Myometrial cell (primary cell): ENCODE results near the gene UNC119. TPM values are rescaled to one million over a fixed set of nuclear protein-coding genes. Genes with fewer than 3 reads are reported as not detected.

ENCODE experiments used
- total RNA-seq: library from RNA; depleted of rRNA; stranded (reverse); fragments of >200 nt; gene quantifications from 2 replicates; pipeline ENCODE4 v1.2.3, GENCODE V29; 2015

The UNC119 gene
- total RNA-seq = 31.1 and 37.2 TPM in 2 replicates

DNA sequence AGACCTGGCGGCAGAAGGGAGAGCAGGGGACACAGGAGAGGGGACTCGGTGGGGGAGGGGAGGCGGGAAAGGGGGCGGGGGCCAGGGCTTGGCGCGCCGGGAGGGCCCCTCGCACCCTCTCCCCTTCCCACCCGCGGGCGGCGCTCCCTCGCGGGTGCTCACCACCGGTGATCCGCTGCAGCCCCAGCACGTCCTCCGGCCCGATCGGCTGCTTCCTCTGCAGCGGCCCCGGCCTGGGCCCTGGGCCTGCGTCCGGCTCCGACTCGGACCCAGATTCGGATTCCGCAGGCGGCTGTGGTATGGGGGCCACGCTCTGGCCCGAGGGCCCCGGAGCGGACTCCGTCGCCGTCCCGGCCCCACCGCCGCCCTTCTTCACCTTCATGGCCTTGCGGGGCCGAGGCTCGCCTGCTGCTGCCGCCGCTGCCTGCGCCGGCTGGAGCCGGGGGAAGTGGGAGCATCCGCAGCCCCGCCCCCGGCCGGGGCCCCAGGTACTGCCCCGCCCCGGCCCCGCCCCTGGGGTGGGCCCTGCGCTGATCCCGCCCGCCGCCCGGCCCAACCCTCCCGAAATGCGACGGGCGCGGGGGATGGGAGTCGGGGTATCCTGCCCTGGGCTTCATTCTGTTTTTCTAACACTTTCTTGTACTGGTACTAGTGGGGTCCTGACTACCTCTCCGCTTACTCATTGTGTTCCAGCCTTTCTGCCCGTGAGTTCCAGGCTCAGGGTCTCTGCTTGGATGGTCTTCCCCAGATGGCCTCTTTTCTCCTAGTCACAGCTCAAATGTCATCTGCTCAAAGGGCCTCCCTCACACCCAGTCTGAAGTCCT is at the start of gene UNC119:
TSS of gene UNC119 (minus strand) at position 449 of the 824 bp plus-strand sequence. CDS start at position 382, 67 bp downstream.

DNA sequence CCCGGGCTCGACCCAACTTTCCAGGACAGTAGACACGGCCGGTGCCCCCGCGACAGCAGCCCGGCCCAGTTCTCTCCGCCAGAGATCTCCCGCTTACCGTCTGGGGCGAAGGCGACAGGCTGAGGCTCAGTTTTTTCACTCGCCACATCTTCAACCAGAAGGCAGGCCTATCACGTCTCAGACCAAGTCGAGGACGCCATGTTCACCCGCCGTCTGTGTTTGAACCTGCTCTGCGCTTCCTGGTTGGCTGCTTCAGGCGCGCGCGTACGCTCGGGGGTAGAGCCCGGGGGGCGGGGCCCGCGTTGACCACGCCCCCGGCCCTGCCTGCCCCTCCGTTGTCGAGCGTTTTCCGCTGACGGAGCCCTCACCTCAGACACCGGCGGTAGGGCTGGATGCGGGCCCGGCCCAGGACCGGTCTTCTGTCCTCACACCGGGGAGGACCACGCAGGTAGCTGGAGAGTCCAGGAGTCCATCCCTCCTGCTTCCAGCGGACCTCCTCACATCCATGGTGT is 46.4 kb upstream of the UNC119 start, which contains the start of gene SPAG5:
TSS of gene SPAG5 (minus strand) at position 227 of the 512 bp plus-strand sequence. CDS start at position 148, 79 bp downstream.

DNA sequence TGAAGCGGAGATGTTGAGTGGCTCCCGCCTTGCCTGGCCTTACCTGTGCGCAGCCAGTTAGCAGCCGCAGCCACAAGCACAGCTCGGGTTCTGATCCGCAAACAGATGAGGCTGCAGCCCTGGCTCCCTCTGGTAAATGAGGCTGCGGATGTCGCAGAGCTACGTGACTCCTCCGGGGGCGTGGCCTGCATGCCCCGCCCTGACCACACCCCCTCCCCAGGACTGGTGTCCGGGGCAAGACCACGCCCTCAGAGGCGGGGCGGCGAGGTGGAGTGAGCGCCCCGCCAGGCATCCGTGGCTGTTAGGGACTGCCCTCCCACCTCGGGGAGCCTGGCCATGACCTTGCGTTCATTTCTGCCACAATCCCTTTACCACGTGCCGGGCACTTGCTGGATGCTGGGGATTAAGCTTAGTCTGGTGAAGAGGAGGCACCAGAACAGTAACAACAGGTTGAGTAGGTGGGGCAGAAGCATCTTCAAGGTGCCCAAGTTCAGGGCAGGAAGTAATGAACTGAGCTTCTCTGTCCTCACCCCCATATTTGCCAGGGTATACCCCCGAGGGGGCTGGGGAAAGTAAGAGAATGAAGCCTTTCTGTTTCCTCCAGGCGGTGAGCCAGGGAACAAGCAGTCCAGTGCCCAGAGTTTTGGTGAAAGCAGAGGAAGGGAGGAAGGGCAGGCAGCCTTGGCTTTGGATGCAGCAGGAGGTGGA is 24.5 kb upstream of the UNC119 start, which contains the start of gene ALDOC:
TSS of gene ALDOC (minus strand) at position 138 of the 708 bp plus-strand sequence. CDS start 1,363 bp downstream, outside the sequence.

DNA sequence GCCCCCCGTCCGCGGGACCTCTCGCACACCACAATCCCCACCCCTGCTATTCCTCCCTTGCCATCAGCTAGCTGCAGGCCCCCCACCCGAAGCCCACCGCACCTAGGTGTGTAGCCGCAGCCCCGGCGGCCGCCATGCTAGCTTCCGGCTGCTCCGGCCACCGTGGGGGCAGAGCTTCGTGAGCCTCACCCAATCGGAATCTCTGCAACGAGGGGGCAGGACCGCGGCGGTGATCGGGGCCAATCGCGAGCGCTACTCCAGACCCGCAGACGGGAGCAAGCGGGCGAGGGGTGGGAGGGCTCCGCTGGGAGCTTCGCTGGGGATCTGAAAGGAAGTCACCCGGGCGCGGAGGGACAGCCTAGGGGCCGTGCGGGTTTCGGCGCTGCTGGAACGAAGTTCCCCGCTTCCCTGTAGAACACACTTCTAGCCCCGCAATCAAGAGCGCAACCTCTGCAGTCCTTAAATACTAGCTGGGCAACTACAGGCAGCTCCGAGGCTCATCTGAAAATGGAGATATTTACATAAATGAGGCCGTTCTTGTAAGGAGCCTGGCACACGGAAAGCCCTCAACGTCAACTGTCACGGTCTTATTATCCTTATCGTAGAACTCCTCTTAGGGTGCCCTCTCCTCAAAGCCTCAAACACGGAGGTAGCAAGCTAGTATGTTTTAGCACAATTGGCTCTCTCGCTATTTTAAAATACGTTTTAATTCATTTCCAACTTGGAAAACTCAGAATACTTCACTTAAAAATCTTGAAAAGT is 19.1 kb upstream of the UNC119 start, which contains the start of gene PIGS:
TSS of gene PIGS (minus strand) at position 164 of the 762 bp plus-strand sequence. CDS start at position 136, 28 bp downstream.

DNA sequence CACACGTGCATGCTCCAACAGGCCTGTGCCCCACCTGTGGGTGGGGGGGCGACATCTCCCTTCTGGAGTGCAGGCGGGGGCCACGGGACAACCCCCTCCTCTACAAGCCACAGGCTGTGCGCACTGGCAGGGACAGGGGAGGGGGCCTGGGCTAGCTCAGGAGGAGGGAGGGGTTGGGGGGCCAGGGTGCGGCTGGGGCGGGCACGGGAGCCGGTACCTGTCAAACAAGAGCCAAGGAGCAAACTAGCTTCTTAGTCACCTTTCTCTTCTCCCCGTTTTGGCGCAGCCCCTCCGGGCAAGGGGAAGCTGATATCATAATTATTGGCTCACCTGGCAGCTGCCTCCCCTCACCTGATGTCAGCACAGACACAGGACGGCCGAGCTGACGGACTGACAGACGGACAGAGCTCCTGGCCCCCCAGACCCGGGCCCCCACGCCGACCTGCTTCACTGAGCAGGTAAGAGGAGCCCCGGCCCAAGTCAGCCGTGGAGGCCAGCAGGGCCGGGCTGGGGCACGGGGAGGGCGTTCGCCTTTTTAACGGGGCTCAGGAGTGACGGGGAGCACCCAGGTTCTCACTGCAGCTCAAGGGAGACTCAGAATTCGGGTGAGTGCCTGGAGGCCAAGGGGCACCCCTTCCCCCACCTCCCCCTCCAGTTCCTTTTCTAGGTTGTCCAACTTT is 46.3 kb downstream of the UNC119 start, which contains the start of gene FOXN1:
TSS of gene FOXN1 (plus strand) at position 363 of the 680 bp plus-strand sequence. CDS start 17,622 bp downstream, outside the sequence.

Other genes with a start within 250 kb of the UNC119 start
- gene TMEM97, start 233.4 kb downstream of the UNC119 start, total RNA-seq = 42.7 and 48.0 TPM in 2 replicates
- 49.3 and 64.5 TPM in 2 replicates for gene IFT20, start 217.2 kb downstream of the UNC119 start, total RNA-seq
- gene TNFAIP1, start 216.9 kb downstream of the UNC119 start, total RNA-seq = 30.6 and 32.4 TPM in 2 replicates
- gene POLDIP2, start 195.1 kb downstream of the UNC119 start, total RNA-seq = 147 and 150 TPM in 2 replicates
- not detected in 2 replicates for gene SEBOX, start 187.4 kb downstream of the UNC119 start, total RNA-seq
- gene VTN, start 182.3 kb downstream of the UNC119 start, total RNA-seq = 0.29 and 1.4 TPM in 2 replicates
- 4.6 and 5.8 TPM in 2 replicates for gene SARM1, start 180.9 kb downstream of the UNC119 start, total RNA-seq
- 4.0 and 4.1 TPM in 2 replicates for gene SLC46A1, start 146.4 kb downstream of the UNC119 start, total RNA-seq
- not detected in 2 replicates for gene SLC13A2, start 79.0 kb downstream of the UNC119 start, total RNA-seq
- not detected in 2 replicates for gene FOXN1, start 46.3 kb downstream of the UNC119 start, total RNA-seq
- 57.8 and 64.9 TPM in 2 replicates for gene PIGS, start 18.9 kb upstream of the UNC119 start, total RNA-seq
- 102 and 110 TPM in 2 replicates for gene ALDOC, start 24.3 kb upstream of the UNC119 start, total RNA-seq
- gene SPAG5, start 46.4 kb upstream of the UNC119 start, total RNA-seq = 43.2 and 48.1 TPM in 2 replicates
- gene RSKR, start 61.6 kb upstream of the UNC119 start, total RNA-seq = 0.35 and 0.58 TPM in 2 replicates
- 88.2 and 114 TPM in 2 replicates for gene BLTP2, start 92.5 kb upstream of the UNC119 start, total RNA-seq
- gene SDF2, start 109.3 kb upstream of the UNC119 start, total RNA-seq = 49.6 and 55.3 TPM in 2 replicates
- 19.6 and 24.1 TPM in 2 replicates for gene SUPT6H, start 109.6 kb upstream of the UNC119 start, total RNA-seq
- 0.18 and 2.3 TPM in 2 replicates for gene PROCA1, start 159.3 kb upstream of the UNC119 start, total RNA-seq
- gene RAB34, start 165.2 kb upstream of the UNC119 start, total RNA-seq = 403 and 461 TPM in 2 replicates
- 511 and 592 TPM in 2 replicates for gene RPL23A, start 167.4 kb upstream of the UNC119 start, total RNA-seq
- gene TLCD1, start 173.6 kb upstream of the UNC119 start, total RNA-seq = 10.4 and 10.8 TPM in 2 replicates
- gene NEK8, start 176.2 kb upstream of the UNC119 start, total RNA-seq = 2.1 and 34.3 TPM in 2 replicates
- 28.2 and 38.3 TPM in 2 replicates for gene TRAF4, start 191.4 kb upstream of the UNC119 start, total RNA-seq